GM21529 (cell line): ENCODE results near the gene PLXDC2.
"Not testable (repeated sequence)": the region's sequence is repeated elsewhere in the genome, so short reads cannot be mapped to it uniquely, and the experiment has no call there.

ENCODE experiments used
- ATAC-seq: cut with Tn5 transposase; IDR thresholded peaks from one replicate; pipeline ENCODE4 v1.9.1; 2021; ENCODE audit not compliant: unreplicated experiment

Gene PLXDC2

GRCh38 chr10:20029523-20029922 is 213.3 kb downstream of the PLXDC2 start:
- no peak for ATAC-seq

GRCh38 chr10:20033476-20033875 is 217.2 kb downstream of the PLXDC2 start:
- ATAC-seq = no peak

- ATAC-seq = no peak
These were observed 218.5 kb downstream of the PLXDC2 start for GRCh38 chr10:20034732-20035131.

- no peak for ATAC-seq
These were observed 223.8 kb downstream of the PLXDC2 start for GRCh38 chr10:20040012-20040411.

- ATAC-seq = no peak
These were observed 225.7 kb downstream of the PLXDC2 start for GRCh38 chr10:20041931-20042330.

- ATAC-seq = not testable (repeated sequence)
These were observed 228.9 kb downstream of the PLXDC2 start for GRCh38 chr10:20045100-20045499.

- no peak for ATAC-seq
These were observed 231.9 kb downstream of the PLXDC2 start for GRCh38 chr10:20048161-20048560.

GRCh38 chr10:20058135-20058534 is 241.9 kb downstream of the PLXDC2 start:
- ATAC-seq = no peak

GRCh38 chr10:20059084-20059835 is 243.0 kb downstream of the PLXDC2 start:
- no peak for ATAC-seq

- ATAC-seq = no peak
These were observed 249.6 kb downstream of the PLXDC2 start for GRCh38 chr10:20065814-20066213.

- ATAC-seq = no peak
These were observed 256.9 kb downstream of the PLXDC2 start for GRCh38 chr10:20073167-20073566.

- ATAC-seq = no peak
These were observed 259.5 kb downstream of the PLXDC2 start for GRCh38 chr10:20075713-20076112.

GRCh38 chr10:20084451-20084850 is 268.2 kb downstream of the PLXDC2 start:
- ATAC-seq = no peak

GRCh38 chr10:20085115-20085514 is 268.9 kb downstream of the PLXDC2 start:
- ATAC-seq = no peak

GRCh38 chr10:20087353-20087752 is 271.1 kb downstream of the PLXDC2 start:
- ATAC-seq = no peak

- no peak for ATAC-seq
These were observed 271.9 kb downstream of the PLXDC2 start for GRCh38 chr10:20088061-20088701.

- no peak for ATAC-seq
These were observed 273.6 kb downstream of the PLXDC2 start for GRCh38 chr10:20089879-20090278.

GRCh38 chr10:20090831-20091230 is 274.6 kb downstream of the PLXDC2 start:
- no peak for ATAC-seq

GRCh38 chr10:20091698-20092097 is 275.5 kb downstream of the PLXDC2 start:
- no peak for ATAC-seq

GRCh38 chr10:20093600-20093999 is 277.4 kb downstream of the PLXDC2 start:
- no peak for ATAC-seq

GRCh38 chr10:20094226-20094976 is 278.2 kb downstream of the PLXDC2 start:
- ATAC-seq = no peak

GRCh38 chr10:20100171-20100570 is 283.9 kb downstream of the PLXDC2 start:
- ATAC-seq = no peak
